ENCODE data around the gene PRIMPOL.

The PRIMPOL gene

GRCh38 chr4:184668511-184669114 lies 19.1 kb downstream of the PRIMPOL start:
- DNase-seq, result peak; percentile 86

DNA sequence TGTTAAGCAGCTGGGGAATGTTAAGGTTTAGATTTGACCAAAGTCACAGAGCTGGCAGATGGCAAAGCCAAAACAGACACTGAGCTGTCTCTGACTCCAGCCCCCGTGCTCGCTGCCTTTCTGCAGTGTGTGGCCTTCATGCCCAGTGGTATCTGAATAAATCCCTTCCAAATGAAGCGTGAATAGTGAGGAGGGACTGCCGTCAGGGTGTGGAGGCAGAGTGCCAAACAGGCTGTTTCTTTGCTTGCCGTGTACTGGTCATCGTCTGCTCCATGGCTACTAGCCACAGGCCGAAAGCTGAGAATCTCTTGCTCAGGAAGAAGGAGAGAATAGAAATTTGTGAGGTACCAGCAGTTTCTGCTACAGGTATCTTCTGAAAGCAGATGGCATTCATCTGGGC lies 19.7 kb downstream of the PRIMPOL start:
- DNase-seq, result no peak

DNA sequence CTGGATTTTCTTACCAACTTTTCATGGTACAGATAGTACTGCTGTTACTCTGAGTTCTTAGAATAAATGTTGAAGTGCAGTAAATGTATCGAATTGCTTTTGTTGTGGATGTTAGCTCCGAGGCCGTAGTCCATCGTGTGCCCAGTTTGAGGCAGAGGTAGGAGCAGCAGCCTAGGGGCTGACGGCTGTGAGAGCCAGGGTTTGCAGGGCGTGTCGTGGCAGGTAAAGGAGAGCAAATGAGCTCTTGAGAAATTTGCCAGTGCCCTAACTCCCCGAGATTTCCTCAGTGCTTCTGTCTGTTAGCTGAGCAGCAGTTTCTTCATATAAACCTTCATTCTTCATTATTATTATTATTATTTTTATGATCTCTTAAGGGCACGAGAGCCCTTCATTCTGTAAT lies 21.6 kb downstream of the PRIMPOL start:
- no peak for DNase-seq

DNA sequence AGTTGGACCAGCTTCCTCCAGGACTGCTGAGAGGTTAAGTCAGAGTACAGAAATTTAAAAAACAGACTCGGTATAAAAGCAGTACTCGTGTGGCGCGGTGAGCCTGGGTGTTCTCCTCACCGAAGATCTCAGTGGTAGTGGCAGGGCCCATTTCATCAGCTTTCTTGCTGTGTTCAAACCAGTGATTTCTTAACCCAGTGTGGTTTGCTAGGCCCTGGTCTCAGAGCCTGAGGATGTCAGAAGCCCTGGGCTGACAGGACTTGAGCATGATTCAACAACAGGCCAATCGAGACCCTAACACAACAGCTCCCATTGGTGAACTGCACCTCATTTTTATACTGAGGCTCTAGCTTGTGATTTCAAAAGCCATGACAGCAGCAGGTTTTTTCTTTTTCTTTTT lies 23.2 kb downstream of the PRIMPOL start:
- DNase-seq, result peak; percentile 69

DNA sequence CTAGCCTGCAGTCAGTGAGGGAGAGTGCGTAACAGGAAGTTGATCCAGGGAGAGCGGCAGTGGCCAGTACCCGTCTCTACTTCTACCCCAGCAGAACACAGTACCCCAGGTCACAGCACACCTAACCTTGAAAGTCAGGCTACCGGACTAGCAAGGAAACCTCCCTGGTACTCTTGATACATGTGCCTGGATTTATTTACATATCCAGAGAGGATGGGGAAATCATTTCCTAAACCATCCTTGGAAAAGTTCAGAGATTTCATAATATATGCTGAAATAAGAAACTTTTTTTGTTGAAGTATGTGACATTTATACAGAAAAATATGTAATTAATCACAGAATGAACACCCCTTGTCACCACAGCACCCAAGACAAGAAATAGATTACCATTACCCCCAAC lies 24.5 kb downstream of the PRIMPOL start:
- no peak for DNase-seq

- DNase-seq, result no peak
Measured at GRCh38 chr4:184675018-184675417, 25.5 kb downstream of the PRIMPOL start.

GRCh38 chr4:184675821-184676492 lies 26.4 kb downstream of the PRIMPOL start:
- DNase-seq, result no peak

DNA sequence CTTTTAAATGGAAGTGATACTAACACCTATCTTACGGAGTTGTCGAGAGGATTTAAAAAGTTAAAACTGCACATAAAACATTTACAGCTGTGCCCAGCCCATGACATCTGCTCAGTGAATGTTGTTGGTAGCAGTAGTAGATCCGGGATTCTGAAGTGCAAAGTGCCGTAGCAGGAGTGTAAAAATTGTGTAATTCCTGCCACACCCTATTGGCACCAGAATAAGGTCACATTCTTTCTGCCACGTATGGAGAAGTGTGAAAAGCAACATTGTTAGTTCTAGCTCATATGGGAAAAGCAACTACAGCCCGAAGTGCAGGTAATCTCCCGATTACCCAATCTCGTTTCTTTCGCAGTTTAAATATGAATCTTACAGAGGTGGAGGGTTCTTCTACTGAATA lies 31.2 kb downstream of the PRIMPOL start:
- peak; percentile 48 for DNase-seq

DNA sequence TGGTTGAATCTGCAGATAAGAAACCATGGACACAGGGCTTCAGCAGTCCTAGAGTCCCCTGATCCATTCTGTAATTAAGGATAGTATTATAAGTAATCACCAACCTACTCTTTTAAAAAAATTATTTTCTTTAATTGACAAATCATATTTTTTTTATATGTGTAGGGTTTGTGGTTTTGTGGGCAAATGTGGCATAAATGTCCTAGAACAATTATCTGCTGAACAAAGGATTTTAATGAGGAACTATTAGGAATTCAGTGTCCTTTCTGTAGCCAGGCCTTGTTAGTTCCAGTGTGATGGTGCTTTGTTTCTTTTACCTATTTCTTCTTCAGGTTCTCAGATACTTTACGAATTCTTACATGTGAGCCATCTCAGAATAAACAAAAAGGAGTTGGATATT lies 32.4 kb downstream of the PRIMPOL start:
- DNase-seq, result no peak

DNA sequence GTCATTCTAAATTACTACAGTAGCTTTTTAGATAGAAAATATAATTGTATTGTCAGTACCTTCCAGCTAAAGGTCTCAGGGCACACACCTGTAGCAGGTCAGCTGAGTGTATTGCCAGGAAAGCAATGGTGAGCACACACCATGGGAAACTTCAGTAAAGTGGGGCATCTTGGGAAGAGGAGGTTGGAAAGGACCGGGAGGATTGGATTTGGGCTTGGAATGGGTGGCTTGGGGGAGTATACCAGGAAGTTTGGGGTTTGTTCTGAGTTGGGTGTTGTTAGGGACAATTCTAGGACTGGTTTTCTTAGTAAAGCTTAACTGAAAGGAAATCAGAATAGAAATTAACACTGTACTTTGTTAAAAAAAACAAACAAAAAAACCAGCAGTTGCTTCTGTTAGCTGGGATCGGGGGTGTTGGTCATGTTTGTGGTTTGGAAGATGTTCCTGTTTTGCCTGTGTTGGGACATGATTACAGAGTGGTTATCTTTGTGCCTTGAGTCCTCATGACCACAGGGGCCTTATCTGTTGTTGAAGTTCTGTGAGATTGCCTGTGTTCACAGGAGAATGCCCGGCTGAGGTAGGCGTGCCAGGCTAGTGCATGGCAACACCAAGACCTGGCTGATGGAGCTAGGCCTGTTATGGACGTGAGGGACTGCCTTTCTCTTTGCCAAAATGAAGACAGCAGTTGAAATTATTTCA lies 35.1 kb downstream of the PRIMPOL start:
- DNase-seq, result peak; percentile 95

- no peak for DNase-seq
Measured at GRCh38 chr4:184688005-184688404, 38.5 kb downstream of the PRIMPOL start.

- no peak for DNase-seq
Measured at GRCh38 chr4:184688447-184688846, 38.9 kb downstream of the PRIMPOL start.

DNA sequence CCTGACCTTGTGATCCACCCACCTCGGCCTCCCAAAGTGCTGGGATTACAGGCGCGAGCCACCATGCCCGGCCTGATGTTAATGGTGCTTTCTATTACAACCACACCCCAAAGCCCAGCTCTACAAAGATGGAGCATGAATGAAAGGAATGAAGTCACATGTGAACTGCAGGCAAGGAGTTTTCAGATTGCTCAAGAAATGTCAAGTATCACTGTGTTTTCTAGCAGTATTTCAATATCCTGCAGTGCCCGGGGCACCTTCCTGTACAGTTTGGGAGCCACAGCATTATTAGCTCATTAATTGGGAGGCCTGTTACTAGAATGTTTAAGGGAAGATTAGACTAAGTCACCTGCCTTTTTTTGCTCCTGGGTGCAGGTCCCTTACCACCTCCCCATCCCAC lies 40.1 kb downstream of the PRIMPOL start:
- DNase-seq, result no peak

DNA sequence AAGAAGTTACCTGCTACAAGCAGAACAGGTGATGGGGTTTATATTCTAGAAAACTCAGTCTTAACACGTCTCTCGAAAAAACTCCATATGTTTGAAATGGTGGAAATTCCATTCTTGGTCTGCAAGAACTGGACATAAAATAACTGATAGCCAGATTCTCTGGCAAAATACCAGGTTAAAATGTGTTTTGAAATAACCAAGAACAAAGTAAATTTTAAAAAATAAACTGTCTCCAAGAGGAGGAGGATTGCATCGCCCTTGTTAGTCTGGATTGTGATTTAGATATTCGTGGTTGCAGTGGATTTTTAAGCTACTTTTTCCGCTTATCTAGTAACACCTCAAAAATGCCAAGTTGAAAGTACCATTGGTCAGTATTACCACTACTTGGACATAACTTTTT lies 43.5 kb downstream of the PRIMPOL start:
- DNase-seq, result no peak

- no peak for DNase-seq
Measured at GRCh38 chr4:184694412-184694956, 44.9 kb downstream of the PRIMPOL start.

DNA sequence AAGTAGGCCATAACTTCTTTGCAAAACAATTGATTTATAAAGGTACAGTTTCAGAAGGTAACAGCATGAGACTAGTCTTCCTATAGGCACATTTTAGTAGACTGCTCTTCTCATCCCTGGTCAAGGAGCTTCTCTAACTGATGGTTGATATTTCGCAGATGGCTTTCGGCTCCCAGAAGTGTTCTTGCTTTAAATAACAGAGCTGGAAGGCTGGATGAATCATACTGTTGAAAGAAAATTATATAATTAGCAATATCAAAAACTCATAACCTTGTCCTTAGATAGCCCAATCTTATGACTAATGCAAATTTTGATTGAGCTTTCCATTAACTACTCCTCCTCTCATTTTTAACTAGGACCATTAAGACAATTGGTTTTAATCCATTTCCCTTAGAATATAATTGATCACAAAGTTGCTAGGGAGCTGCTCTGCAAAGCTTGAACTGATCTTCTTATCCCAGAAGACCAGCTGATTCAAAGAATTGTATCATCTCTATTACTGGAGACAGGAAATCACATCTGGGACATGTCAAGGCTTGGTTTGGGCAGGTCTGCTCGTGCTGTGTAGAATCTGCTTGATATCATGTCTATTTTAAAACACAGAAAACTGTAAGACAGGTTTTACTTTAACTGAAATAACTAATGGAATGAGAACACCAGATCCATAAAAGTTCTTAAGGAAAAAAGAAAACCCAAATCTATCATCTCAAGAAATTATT lies 45.8 kb downstream of the PRIMPOL start:
- DNase-seq, result no peak

- no peak for DNase-seq
Measured at GRCh38 chr4:184697956-184698355, 48.4 kb downstream of the PRIMPOL start.

GRCh38 chr4:184699941-184700340 lies 50.4 kb downstream of the PRIMPOL start:
- no peak for DNase-seq

- no peak for DNase-seq
Measured at GRCh38 chr4:184702114-184702513, 52.6 kb downstream of the PRIMPOL start.

- DNase-seq, result peak; percentile 85
Measured at GRCh38 chr4:184705692-184706091, 56.2 kb downstream of the PRIMPOL start.

- no peak for DNase-seq
Measured at GRCh38 chr4:184706453-184706852, 56.9 kb downstream of the PRIMPOL start.

GRCh38 chr4:184712322-184712721 lies 62.8 kb downstream of the PRIMPOL start:
- no peak for DNase-seq

DNA sequence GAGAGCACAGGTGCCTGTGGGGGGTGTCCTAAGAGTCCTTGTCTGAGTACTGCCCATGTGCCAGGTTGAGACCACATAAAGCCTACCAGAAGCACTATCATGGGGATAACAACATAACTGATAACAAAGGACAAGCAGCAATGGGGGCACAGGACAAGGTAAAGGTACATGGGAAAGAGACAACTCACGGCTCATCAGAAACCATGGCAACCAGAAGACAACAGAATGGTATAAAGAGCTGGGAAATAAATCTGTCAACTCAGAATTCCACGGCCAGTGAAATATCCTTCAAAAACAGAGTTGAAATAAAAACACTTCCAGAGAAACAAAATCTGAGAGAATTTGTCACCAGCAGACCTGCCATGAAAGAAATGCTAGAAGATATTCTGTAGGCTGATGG lies 64.3 kb downstream of the PRIMPOL start:
- DNase-seq, result no peak
